Skeletal muscle satellite cell (primary cell): ENCODE data around the gene CNP.

Source experiments
- H3K27me3 ChIP-seq: 2 replicates; pipeline ENCODE4 v1.7.0; 2013; ENCODE audit warnings: low read length; ENCODE audit not compliant: control insufficient read depth, insufficient read depth
- H3K36me3 ChIP-seq: 2 replicates; pipeline ENCODE4 v1.7.0; 2013; ENCODE audit warnings: mild to moderate bottlenecking, control low read depth, low read length; ENCODE audit not compliant: insufficient read depth
- H3K4me1 ChIP-seq: 2 replicates; pipeline ENCODE4 v1.7.0; 2013; ENCODE audit warnings: low read length; ENCODE audit not compliant: control insufficient read depth, insufficient read depth
- H3K4me2 ChIP-seq: 2 replicates; pipeline ENCODE4 v1.7.0; 2013; ENCODE audit warnings: mild to moderate bottlenecking, low read length
- H3K4me3 ChIP-seq: 2 replicates; pipeline ENCODE4 v1.7.0; 2013; ENCODE audit warnings: low read length
- H3K9ac ChIP-seq: 2 replicates; pipeline ENCODE4 v1.7.0; 2013; ENCODE audit warnings: mild to moderate bottlenecking, low read depth, low read length, moderate library complexity
- H3K9me3 ChIP-seq: replicated peaks from 2 replicates; pipeline ENCODE4 v1.7.0; 2013; ENCODE audit warnings: mild to moderate bottlenecking, control low read depth, low read length

Gene CNP

GRCh38 chr17:41965694-41966462, 717 bp upstream of the CNP start:
- H3K9me3 ChIP-seq, result no peaks in the 10 kb centered on the region
- H3K36me3 ChIP-seq, result peaks cover 22% of the 10 kb centered on the region
- peak overlapping the region; percentile 97 for H3K9ac ChIP-seq
- peak overlapping the region; percentile 90 for H3K4me2 ChIP-seq
- H3K4me1 ChIP-seq, result peaks cover 23% of the 10 kb centered on the region
- peaks cover 3% of the 10 kb centered on the region for H3K27me3 ChIP-seq
- peak overlapping the region; percentile 96 for H3K4me3 ChIP-seq

GRCh38 chr17:41967141-41967920, 736 bp downstream of the CNP start:
- peak overlapping the region; percentile 97 for H3K9ac ChIP-seq
- peaks cover 23% of the 10 kb centered on the region for H3K4me1 ChIP-seq
- H3K9me3 ChIP-seq, result no peaks in the 10 kb centered on the region
- peak overlapping the region; percentile 90 for H3K4me2 ChIP-seq
- H3K27me3 ChIP-seq, result peaks cover 1% of the 10 kb centered on the region
- peak overlapping the region; percentile 96 for H3K4me3 ChIP-seq
- peaks cover 30% of the 10 kb centered on the region for H3K36me3 ChIP-seq

- H3K4me3 ChIP-seq, result peak overlapping the region; percentile 96
- H3K4me2 ChIP-seq, result peak overlapping the region; percentile 90
- peaks cover 38% of the 10 kb centered on the region for H3K36me3 ChIP-seq
- no peaks in the 10 kb centered on the region for H3K9me3 ChIP-seq
- no peaks in the 10 kb centered on the region for H3K27me3 ChIP-seq
- H3K9ac ChIP-seq, result peak overlapping the region; percentile 97
- H3K4me1 ChIP-seq, result peaks cover 30% of the 10 kb centered on the region
Measured at GRCh38 chr17:41967921-41968578, 1.5 kb downstream of the CNP start.

GRCh38 chr17:41968676-41969075, 2.1 kb downstream of the CNP start:
- H3K27me3 ChIP-seq, result no peaks in the 10 kb centered on the region
- peaks cover 36% of the 10 kb centered on the region for H3K4me1 ChIP-seq
- peaks cover 44% of the 10 kb centered on the region for H3K36me3 ChIP-seq
- no peak overlapping the region for H3K4me2 ChIP-seq
- H3K9ac ChIP-seq, result no peak overlapping the region
- no peaks in the 10 kb centered on the region for H3K9me3 ChIP-seq
- no peak overlapping the region for H3K4me3 ChIP-seq

- Histone ChIP-seq H3K36me3 (peaks cover 66% of the 10 kb centered on the region), H3K9me3 (no peaks in the 10 kb centered on the region), H3K27me3 (no peaks in the 10 kb centered on the region), H3K9ac (no peak overlapping the region), H3K4me1 (peaks cover 40% of the 10 kb centered on the region), H3K4me3 (no peak overlapping the region), H3K4me2 (no peak overlapping the region)
Measured at GRCh38 chr17:41970901-41971331, 4.3 kb downstream of the CNP start.

- Histone ChIP-seq H3K9ac (no peak overlapping the region), H3K4me3 (no peak overlapping the region), H3K36me3 (peaks cover 76% of the 10 kb centered on the region), H3K4me2 (no peak overlapping the region), H3K4me1 (peaks cover 43% of the 10 kb centered on the region), H3K9me3 (no peaks in the 10 kb centered on the region), H3K27me3 (no peaks in the 10 kb centered on the region)
Measured at GRCh38 chr17:41971721-41972523, 5.3 kb downstream of the CNP start.

- Histone ChIP-seq H3K4me1 (peaks cover 40% of the 10 kb centered on the region), H3K4me2 (no peak overlapping the region), H3K27me3 (no peaks in the 10 kb centered on the region), H3K4me3 (no peak overlapping the region), H3K36me3 (peaks cover 82% of the 10 kb centered on the region), H3K9ac (peak overlapping the region; percentile 19), H3K9me3 (no peaks in the 10 kb centered on the region)
Measured at GRCh38 chr17:41972571-41973407, 6.2 kb downstream of the CNP start.

- no peak overlapping the region for H3K4me3 ChIP-seq
- no peaks in the 10 kb centered on the region for H3K9me3 ChIP-seq
- H3K27me3 ChIP-seq, result no peaks in the 10 kb centered on the region
- no peak overlapping the region for H3K4me2 ChIP-seq
- peak overlapping the region; percentile 19 for H3K9ac ChIP-seq
- peaks cover 81% of the 10 kb centered on the region for H3K36me3 ChIP-seq
- H3K4me1 ChIP-seq, result peaks cover 34% of the 10 kb centered on the region
Measured at GRCh38 chr17:41973408-41973811, 6.8 kb downstream of the CNP start.

GRCh38 chr17:41974031-41974430, 7.4 kb downstream of the CNP start:
- no peak overlapping the region for H3K4me2 ChIP-seq
- H3K36me3 ChIP-seq, result peaks cover 78% of the 10 kb centered on the region
- no peak overlapping the region for H3K9ac ChIP-seq
- no peak overlapping the region for H3K4me3 ChIP-seq
- H3K27me3 ChIP-seq, result no peaks in the 10 kb centered on the region
- peaks cover 29% of the 10 kb centered on the region for H3K4me1 ChIP-seq
- H3K9me3 ChIP-seq, result no peaks in the 10 kb centered on the region

GRCh38 chr17:41974658-41975057, 8.1 kb downstream of the CNP start:
- H3K36me3 ChIP-seq, result peaks cover 76% of the 10 kb centered on the region
- no peak overlapping the region for H3K4me3 ChIP-seq

More at GRCh38 chr17:41974658-41975057, 8.1 kb downstream of the CNP start:
- H3K9me3 ChIP-seq, result no peaks in the 10 kb centered on the region
- H3K27me3 ChIP-seq, result no peaks in the 10 kb centered on the region
- no peak overlapping the region for H3K4me2 ChIP-seq
- no peak overlapping the region for H3K9ac ChIP-seq
- H3K4me1 ChIP-seq, result peaks cover 29% of the 10 kb centered on the region
